GOT3 (cell line): ENCODE measurements around the gene ERGIC1.
A peak's percentile ranks its signal among the peaks of the same experiment; 100 is the strongest.

Experiments
- DNase-seq: peaks from one replicate; lab custom pipeline; 2025; ENCODE audit warnings: mixed read lengths; lab: John Stamatoyannopoulos, UW

ERGIC1 gene

GRCh38 chr5:172920995-172921394, 86.9 kb downstream of the ERGIC1 start:
- DNase-seq = no peak

- no peak for DNase-seq
Observed at GRCh38 chr5:172921906-172922305, 87.9 kb downstream of the ERGIC1 start.

GRCh38 chr5:172923539-172923938, 89.5 kb downstream of the ERGIC1 start:
- no peak for DNase-seq

- DNase-seq = no peak
Observed at GRCh38 chr5:172925336-172925948, 91.4 kb downstream of the ERGIC1 start.

- no peak for DNase-seq
Observed at GRCh38 chr5:172926008-172926523, 92.0 kb downstream of the ERGIC1 start.

GRCh38 chr5:172926796-172927195, 92.7 kb downstream of the ERGIC1 start:
- DNase-seq = no peak

- DNase-seq = no peak
Observed at GRCh38 chr5:172929371-172929838, 95.4 kb downstream of the ERGIC1 start.

GRCh38 chr5:172931001-172931536, 97.0 kb downstream of the ERGIC1 start:
- peak; percentile 63 for DNase-seq

- DNase-seq = no peak
Observed at GRCh38 chr5:172932313-172933017, 98.4 kb downstream of the ERGIC1 start.

- no peak for DNase-seq
Observed at GRCh38 chr5:172933238-172933637, 99.2 kb downstream of the ERGIC1 start.

- no peak for DNase-seq
Observed at GRCh38 chr5:172935096-172935495, 101.0 kb downstream of the ERGIC1 start.

- no peak for DNase-seq
Observed at GRCh38 chr5:172936401-172936800, 102.3 kb downstream of the ERGIC1 start.

GRCh38 chr5:172939071-172939470, 105.0 kb downstream of the ERGIC1 start:
- DNase-seq = no peak

- DNase-seq = no peak
Observed at GRCh38 chr5:172939611-172940267, 105.7 kb downstream of the ERGIC1 start.

GRCh38 chr5:172940268-172941066, 106.4 kb downstream of the ERGIC1 start:
- DNase-seq = no peak

GRCh38 chr5:172941067-172941516, 107.0 kb downstream of the ERGIC1 start:
- no peak for DNase-seq

GRCh38 chr5:172942556-172942955, 108.5 kb downstream of the ERGIC1 start:
- DNase-seq = no peak

GRCh38 chr5:172943283-172943841, 109.3 kb downstream of the ERGIC1 start:
- DNase-seq = no peak

- DNase-seq = no peak
Observed at GRCh38 chr5:172943906-172944305, 109.9 kb downstream of the ERGIC1 start.

GRCh38 chr5:172944741-172945140, 110.7 kb downstream of the ERGIC1 start:
- DNase-seq = no peak

GRCh38 chr5:172945151-172945550, 111.1 kb downstream of the ERGIC1 start:
- no peak for DNase-seq
